ENCODE measurements around the gene PPP4R1. TPM values are rescaled to one million over a fixed set of nuclear protein-coding genes. Genes with fewer than 3 reads are reported as not detected.

PPP4R1 gene
- total RNA-seq, 2 experiments from 2014 or later: 35.7 to 40.2 TPM

- intact Hi-C loops (cut with DNase I, micrococcal nuclease): loop anchor here (5.0 to 10.0 kb wide), 6 partner anchors 59 to 911 kb away; partner anchors contain the start of genes ANKRD12 (in 1 of the 2) and VAPA (in 1 of the 2)
- peak in 3 of 14 experiments; percentile 20 to 24 (median 24) for DNase-seq
Measured at GRCh38 chr18:9612977-9613376, 1.4 kb downstream of the PPP4R1 start.

GRCh38 chr18:9612215-9612830 is 2.0 kb downstream of the PPP4R1 start:
- Histone ChIP-seq H3K36me3 (ENCODE audit: insufficient read depth, low read length) (peaks cover 4% of the 10 kb centered on the region), H3K27ac (ENCODE audit: low read depth in 1 of 2, low read length in 2 of 2) (no peak overlapping the region), H3K4me1 (ENCODE audit: insufficient read depth, low read length) (peaks cover 26% of the 10 kb centered on the region), H3K9me3 (ENCODE audit: control insufficient read depth in 1 of 2, insufficient read depth in 1 of 2, low read length in 2 of 2) (no peaks in the 10 kb centered on the region), H3K27me3 (ENCODE audit: control insufficient read depth in 1 of 2, insufficient read depth in 2 of 2, low read length in 2 of 2) (no peaks in the 10 kb centered on the region), H3K4me3 (ENCODE audit: low read length) (no peak overlapping the region)
- H3K27ac Mint-ChIP-seq: peak overlapping the region; percentile 88
- H3K9me3 Mint-ChIP-seq: no peaks in the 10 kb centered on the region
- H3K4me1 Mint-ChIP-seq (ENCODE audit: low read depth): peaks cover 57% of the 10 kb centered on the region
- no peaks in the 10 kb centered on the region for H3K27me3 Mint-ChIP-seq
- CTCF ChIA-PET: interaction anchor here (0.5 to 1.3 kb wide), 5 partner anchors 9 to 56 kb away, joined by 3 to 5 read pairs (median 3); no protein-coding TSS in a partner anchor
- POLR2A ChIA-PET: interaction anchor here (0.6 to 1.0 kb wide), 4 partner anchors 12 to 715 kb away, joined by 3 to 5 read pairs (median 3); partner anchors contain the start of gene TWSG1
- intact Hi-C loops (cut with DNase I, micrococcal nuclease): loop anchor here (5.0 to 10.0 kb wide), 6 partner anchors 60 to 910 kb away; partner anchors contain the start of genes ANKRD12 (in 1 of the 2) and VAPA (in 1 of the 2)
- H3K4me3 Mint-ChIP-seq: peak overlapping the region; percentile 97
- peak in 13 of 14 experiments; percentile 2 to 74 (median 23) for DNase-seq
- ATAC-seq (ENCODE audit: poor library complexity): peak; percentile 70
- H3K36me3 Mint-ChIP-seq (ENCODE audit: low read depth): peaks cover 17% of the 10 kb centered on the region
- TF ChIP-seq CTCF (IDR thresholded peaks at IDR 0.05): peak; percentile 66

More at GRCh38 chr18:9612977-9613376, 1.4 kb downstream of the PPP4R1 start:
- Mint-ChIP-seq H3K27ac (peak overlapping the region; percentile 88), H3K27me3 (no peaks in the 10 kb centered on the region), H3K4me3 (peak overlapping the region; percentile 97), H3K36me3 (ENCODE audit: low read depth) (peaks cover 17% of the 10 kb centered on the region), H3K9me3 (no peaks in the 10 kb centered on the region), H3K4me1 (ENCODE audit: low read depth) (peaks cover 53% of the 10 kb centered on the region)
- peaks cover 26% of the 10 kb centered on the region for H3K4me1 ChIP-seq (ENCODE audit: insufficient read depth, low read length)
- no peaks in the 10 kb centered on the region for H3K27me3 ChIP-seq (ENCODE audit: control insufficient read depth in 1 of 2, insufficient read depth in 2 of 2, low read length in 2 of 2)
- no peak for TF ChIP-seq CTCF (IDR thresholded peaks at IDR 0.05)
- H3K4me3 ChIP-seq (ENCODE audit: low read length): peak overlapping the region; percentile 79
- POLR2A ChIA-PET: no interaction called here
- no peak for ATAC-seq (ENCODE audit: poor library complexity)
- no peaks in the 10 kb centered on the region for H3K9me3 ChIP-seq (ENCODE audit: control insufficient read depth in 1 of 2, insufficient read depth in 1 of 2, low read length in 2 of 2)
- H3K36me3 ChIP-seq (ENCODE audit: insufficient read depth, low read length): peaks cover 4% of the 10 kb centered on the region
- H3K27ac ChIP-seq (ENCODE audit: low read depth in 1 of 2, low read length in 2 of 2): peak overlapping the region in 1 of 2 donors; percentile 53
- CTCF ChIA-PET: interaction anchor here (0.9 kb wide), 2 partner anchors 9 to 48 kb away, joined by 4 to 5 read pairs; no protein-coding TSS in a partner anchor

- no peak for TF ChIP-seq CTCF (IDR thresholded peaks at IDR 0.05)
- no peak overlapping the region for H3K27ac Mint-ChIP-seq
- DNase-seq: no peak
- no peaks in the 10 kb centered on the region for H3K27me3 Mint-ChIP-seq
- no peaks in the 10 kb centered on the region for H3K9me3 Mint-ChIP-seq
- Histone ChIP-seq H3K4me1 (ENCODE audit: insufficient read depth, low read length) (peaks cover 19% of the 10 kb centered on the region), H3K4me3 (ENCODE audit: low read length) (no peak overlapping the region), H3K9me3 (ENCODE audit: control insufficient read depth in 1 of 2, insufficient read depth in 1 of 2, low read length in 2 of 2) (no peaks in the 10 kb centered on the region), H3K36me3 (ENCODE audit: insufficient read depth, low read length) (peaks cover 4% of the 10 kb centered on the region), H3K27me3 (ENCODE audit: control insufficient read depth in 1 of 2, insufficient read depth in 2 of 2, low read length in 2 of 2) (no peaks in the 10 kb centered on the region), H3K27ac (ENCODE audit: low read depth in 1 of 2, low read length in 2 of 2) (no peak overlapping the region)
- POLR2A ChIA-PET: no interaction called here
- peaks cover 60% of the 10 kb centered on the region for H3K4me1 Mint-ChIP-seq (ENCODE audit: low read depth)
- CTCF ChIA-PET: no interaction called here
- H3K36me3 Mint-ChIP-seq (ENCODE audit: low read depth): peaks cover 12% of the 10 kb centered on the region
- intact Hi-C loops (cut with DNase I, micrococcal nuclease): no loop called here
- no peak overlapping the region for H3K4me3 Mint-ChIP-seq
- no peak for ATAC-seq (ENCODE audit: poor library complexity)
Measured at GRCh38 chr18:9609190-9609589, 5.2 kb downstream of the PPP4R1 start.
